HG03565 (cell line): ENCODE results near the gene KCTD16.

Experiments used
- ATAC-seq: cut with Tn5 transposase; IDR thresholded peaks from one replicate; pipeline ENCODE4 v1.9.1; 2021; ENCODE audit warnings: mild to moderate bottlenecking, moderate library complexity; ENCODE audit not compliant: unreplicated experiment

KCTD16 gene

DNA sequence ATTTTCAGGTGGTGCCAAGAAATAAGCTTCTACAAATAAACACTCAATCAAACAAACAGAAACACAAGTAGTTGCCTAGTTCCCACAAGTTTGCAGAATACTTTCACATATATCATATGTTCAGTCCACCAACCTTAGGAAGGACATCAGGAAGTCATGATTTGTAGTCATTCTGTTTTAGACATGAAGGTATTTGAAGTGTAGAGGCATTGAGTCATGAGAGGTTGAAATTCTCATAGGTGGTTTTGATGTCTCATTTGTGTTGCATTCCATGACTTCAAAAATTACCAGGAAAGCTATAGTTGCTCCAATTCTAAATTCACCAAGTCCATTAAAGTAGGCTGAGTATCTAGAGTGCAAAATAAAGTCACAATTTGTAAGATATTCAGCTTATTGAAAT lies 159.0 kb downstream of the KCTD16 start:
- ATAC-seq, result no peak

DNA sequence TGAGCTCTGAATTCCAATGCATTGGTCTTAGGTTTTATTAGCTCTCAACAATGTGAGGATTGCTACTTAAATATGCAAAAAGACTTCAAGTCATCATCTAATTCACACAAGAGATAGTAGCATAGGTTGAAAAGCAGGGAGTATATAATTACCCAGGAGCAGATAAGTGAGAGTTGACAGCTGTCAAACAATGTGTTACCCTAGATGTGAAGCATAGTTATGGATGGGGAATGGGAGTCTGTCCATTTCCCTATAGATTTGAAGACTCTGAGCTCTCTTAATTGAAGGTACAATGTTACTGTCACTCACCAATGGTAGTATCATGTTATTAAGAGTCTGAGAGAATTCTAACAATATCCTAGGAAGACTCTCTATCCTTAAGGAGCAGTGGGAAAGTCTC lies 160.7 kb downstream of the KCTD16 start:
- ATAC-seq, result no peak

DNA sequence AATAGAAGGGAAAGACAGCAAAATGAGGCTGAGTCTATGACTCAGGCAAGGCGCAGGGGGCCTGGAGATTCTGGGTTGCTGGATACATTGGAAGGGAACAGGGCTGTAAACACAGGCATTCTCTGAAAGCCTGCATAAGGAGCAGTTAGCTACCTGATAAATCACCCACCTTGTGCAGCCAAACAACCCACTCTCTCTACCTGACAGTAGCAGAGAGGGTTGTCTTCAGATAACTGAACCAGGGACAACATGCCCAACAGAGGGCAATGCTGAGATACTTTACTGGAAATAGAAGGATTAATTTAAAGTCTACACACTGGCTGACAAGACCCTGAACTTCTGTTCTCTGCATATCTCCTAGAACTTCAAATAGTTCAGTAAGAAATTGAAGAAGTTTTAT lies 161.6 kb downstream of the KCTD16 start:
- no peak for ATAC-seq

DNA sequence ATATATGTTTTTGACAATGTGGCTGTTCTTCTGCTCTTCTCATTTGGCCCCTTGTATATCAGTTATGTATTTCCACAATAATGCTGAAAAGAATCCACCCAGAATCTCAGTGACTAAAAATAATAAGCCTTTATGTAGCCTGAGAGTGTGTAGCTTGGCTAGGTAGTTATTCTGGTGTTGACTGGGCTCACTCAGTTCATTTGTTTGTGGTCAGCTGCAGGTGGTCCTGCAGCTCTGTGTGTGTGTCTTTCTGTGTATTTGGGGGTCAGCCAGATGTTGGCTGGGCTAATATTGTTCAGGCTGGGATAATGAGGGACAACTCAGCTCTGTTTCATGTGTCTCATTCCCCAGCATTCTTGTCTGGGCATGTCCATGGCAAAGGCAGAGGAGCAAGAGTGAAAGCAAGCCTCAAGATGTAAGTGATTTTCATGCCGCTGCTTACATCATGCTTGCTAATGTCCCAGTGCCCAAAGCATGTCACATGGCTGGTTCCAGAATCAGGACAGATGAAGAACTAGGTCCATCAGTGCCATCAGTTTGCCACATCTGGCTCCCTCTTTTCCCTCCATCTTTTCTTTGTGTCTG lies 162.8 kb downstream of the KCTD16 start:
- ATAC-seq, result peak; percentile 63

DNA sequence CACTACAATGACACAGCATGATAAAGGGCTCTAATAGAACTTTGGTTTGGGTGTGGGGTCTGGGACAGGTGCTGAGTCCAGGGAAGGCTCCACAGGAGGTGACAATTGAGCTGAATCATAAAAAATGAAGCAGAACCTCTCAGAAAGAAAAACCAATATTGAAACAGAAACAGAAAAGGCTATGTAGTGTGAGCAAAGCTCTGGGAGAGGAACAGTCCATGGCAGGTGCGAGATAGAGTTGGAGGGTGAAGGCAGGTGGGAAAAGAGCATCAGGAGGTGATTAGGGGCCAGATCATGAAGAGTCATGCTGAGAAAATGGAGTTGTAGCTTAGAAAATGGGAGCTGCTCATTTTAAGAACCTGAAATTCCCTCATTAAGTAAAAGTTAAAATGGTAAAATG lies 164.9 kb downstream of the KCTD16 start:
- peak; percentile 60 for ATAC-seq

- ATAC-seq, result no peak
Observed at GRCh38 chr5:144336191-144336961, 165.7 kb downstream of the KCTD16 start.

DNA sequence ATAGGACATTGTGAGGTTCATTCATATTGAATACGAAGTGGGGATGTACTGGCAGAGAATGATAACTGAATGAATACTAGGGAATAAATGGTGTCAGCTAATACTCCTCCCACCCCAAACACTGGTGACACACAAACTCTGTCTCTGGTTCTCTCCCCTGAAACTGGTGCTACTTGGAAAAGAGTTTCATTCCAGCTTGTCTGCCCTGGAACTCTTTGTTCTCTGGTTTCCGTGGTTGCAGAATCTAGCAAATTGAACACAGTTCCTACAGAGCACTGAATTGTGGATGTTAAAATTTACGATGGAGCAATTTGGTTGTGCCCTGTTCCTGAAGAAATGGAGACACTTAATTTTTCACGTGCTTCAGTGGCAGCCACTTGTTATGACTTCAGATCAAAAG lies 181.7 kb downstream of the KCTD16 start:
- no peak for ATAC-seq

DNA sequence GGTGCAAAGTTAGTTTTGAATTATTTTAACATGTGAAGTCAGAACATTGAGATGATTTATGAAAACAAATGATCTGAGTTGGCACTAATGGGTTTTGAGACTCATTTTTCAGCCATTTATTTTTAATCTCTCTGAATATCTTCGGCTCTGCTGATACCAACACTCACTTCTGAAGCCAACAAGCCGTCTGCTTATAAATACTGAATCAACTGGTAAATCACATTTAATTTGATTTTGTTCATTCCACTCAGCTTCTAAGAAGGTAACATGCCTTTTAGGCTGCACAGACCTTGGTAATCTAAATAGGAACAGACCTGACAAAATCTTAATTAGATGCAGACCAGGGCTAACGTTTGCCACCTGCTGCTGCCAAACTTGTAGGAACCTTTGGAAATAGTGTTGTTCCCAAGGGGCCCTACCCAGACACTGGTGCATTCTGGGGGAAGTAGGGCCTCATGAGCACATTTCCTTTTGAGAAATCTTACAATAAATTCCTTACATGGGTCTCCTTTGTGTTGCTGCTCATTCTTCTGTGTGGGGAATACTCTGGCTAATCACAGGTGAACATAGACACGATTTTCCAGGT lies 182.2 kb downstream of the KCTD16 start:
- ATAC-seq, result no peak

DNA sequence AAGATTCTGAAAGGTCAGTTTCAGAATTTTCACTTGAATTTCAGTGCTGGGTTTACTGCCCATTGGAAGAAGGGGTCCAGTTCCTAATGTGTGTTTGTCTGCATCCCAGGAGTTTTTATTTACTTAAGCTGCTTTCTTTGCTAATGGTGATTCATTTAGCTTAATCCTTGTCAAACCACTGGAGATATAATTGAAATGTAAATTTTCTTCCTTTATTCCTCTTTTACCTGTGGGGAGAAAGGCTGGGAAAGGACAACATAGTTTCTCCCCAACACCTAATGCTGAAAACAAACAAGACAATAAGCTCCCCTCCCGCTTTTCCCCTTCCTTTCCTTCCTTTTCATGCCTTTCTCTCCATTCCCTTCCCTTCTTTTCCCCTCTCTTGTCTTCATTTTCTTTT lies 185.8 kb downstream of the KCTD16 start:
- ATAC-seq, result no peak

DNA sequence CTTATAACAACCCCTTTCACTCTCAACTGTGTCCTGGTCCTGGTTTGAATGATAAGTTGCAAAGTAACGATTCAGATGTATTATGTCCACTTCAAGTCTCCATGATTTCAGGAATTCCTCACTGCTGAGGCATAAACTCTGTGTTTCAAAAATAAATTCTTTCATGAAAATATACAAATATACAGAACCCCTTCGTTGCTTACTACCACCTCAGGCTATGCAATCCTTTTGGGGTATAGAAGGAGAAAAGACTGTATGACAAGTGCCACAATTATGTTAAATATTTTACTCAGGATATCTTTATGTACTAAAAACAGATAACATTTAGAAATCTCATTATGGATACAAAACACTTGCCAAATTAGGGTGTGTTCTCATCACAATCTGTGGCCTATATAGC lies 190.7 kb downstream of the KCTD16 start:
- no peak for ATAC-seq

- ATAC-seq, result no peak
Observed at GRCh38 chr5:144365885-144366284, 195.2 kb downstream of the KCTD16 start.

DNA sequence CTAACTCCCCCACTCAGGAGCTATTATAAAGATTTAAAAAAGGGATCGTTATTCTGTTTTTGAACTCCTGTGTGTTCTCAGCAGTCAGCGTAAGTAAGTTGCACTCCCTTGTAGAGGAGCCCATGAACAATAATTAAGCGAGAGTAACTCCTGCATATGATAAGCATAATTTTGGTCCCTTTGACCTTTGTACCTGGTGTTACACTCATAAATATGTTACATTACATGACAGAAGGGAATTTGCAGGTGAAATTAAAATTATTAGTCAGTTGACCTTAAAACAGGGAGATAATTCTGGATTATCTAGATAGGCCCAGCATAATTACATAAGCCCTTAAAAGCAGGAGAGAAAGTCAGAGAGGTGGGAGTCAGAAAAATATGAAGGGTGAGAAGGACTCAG lies 197.3 kb downstream of the KCTD16 start:
- no peak for ATAC-seq

DNA sequence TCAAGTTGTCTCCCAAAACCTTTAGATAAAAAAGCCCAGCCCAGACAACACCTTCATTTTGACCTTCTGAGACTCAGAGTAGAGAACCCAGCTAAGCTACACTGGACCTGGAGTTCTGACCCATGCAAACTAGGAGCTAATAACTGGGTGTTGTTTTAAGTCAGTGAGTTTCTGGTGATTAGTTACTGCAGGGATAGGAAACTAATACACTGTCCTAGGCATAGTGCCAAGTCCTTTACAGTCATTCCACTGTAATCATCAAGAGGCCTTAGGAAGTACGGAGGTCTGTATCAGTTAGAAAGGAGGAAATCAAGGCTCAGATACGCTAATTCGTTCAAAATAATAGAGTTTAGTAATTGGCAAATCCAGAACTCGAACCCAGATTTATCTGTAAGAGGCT lies 197.9 kb downstream of the KCTD16 start:
- no peak for ATAC-seq

DNA sequence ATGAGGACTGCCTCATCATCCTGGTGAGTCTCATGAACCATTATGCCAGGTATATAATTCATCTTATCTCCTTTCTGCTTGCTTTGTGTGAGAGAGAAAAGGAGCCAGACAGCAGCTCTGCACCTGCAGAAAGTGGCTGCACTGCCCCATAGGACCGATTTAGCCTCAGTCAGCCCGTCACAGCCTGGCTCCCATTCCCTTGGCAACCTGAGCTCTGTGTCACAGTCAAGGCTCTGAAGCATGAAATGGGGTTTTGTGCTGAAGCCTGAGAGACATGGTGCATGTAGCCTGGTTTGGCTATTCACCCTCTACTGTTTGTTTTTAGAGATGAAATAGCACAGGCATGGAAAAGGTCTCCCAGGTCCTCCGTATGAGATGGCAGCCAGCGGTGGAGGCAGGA lies 198.3 kb downstream of the KCTD16 start:
- peak; percentile 64 for ATAC-seq

DNA sequence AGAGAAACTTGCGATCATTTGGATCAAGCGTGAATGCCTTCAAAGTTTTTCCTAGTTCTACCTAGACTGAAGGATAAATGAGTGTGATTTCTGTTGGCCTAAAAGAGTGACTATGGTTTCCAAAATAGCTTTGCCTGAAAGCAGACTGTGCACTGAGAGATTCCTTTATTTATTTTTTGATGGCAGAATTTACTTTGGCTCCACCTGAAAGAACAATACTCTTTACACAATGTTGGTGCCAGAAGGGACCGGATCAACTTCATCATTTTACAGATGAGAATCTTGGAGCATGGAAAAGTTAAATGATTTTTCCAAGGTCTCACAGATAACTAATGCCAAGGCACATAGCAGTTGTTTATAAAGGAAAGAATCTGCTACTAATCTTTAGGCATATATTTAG lies 199.6 kb downstream of the KCTD16 start:
- no peak for ATAC-seq

DNA sequence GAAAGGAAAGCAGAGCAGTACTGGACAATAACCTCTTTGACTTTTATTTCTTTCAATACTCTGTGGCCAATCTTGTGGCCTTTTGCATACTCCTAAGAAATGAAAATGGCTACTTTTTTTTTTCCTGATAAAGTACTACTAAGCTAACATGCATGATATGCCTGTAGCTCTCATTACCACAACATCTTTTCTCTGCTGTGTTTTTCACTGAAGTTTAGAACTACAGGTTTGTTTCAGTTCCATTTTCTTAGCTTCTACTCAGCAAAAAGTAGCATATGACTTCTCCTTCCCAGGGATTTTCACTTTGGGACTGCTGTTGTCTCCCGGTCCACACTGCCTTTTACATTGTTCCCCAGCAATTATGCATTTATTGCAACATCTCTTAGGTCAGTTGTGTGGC lies 204.0 kb downstream of the KCTD16 start:
- no peak for ATAC-seq

GRCh38 chr5:144377207-144377606 lies 206.5 kb downstream of the KCTD16 start:
- no peak for ATAC-seq

DNA sequence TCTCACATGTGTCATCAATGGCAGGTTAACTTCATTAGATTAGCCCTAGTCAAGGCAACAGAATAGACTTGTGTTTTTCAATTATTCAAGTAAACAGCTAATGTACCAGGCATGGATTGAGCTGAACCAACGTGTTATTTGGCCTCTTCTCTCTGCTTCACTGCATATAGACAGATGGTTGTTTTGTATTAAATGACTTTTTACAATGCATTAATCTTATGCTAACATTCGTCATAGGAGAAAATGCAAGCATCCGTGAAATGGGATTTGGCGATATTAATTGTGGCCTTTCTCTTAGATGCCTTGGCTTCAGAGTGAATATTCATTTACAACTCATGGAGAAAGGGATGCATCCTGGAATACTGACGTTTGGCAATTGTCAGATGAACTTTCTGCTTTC lies 208.0 kb downstream of the KCTD16 start:
- ATAC-seq, result no peak

GRCh38 chr5:144385597-144385996 lies 214.9 kb downstream of the KCTD16 start:
- no peak for ATAC-seq

- no peak for ATAC-seq
Observed at GRCh38 chr5:144386315-144386714, 215.6 kb downstream of the KCTD16 start.

GRCh38 chr5:144390133-144390532 lies 219.5 kb downstream of the KCTD16 start:
- ATAC-seq, result no peak

DNA sequence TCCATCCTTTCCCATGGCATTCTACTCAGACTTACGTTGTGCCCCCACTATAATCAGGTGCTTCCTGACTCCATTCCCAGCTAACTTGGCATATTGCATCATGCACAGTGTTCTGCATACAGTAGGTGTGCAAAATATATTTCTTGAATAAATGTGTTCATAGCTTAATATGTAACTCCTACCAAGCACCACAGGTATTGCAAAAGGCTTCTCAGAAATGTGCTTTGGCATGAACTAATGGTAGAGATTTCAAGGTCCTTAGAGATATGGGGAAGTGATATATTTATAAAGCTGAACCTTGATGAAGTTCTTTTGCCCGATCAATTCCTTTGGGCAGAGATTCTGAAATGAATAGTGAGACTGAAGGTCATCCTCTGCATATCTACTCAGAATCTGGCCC lies 220.4 kb downstream of the KCTD16 start:
- ATAC-seq, result no peak
